GM18526 (cell line): ENCODE results near the gene ATRIP.

Experiments used
- POLR2A ChIP-seq: IDR thresholded peaks from 3 replicates; pipeline ENCODE4 v1.6.1; 2011; ENCODE audit not compliant: insufficient read length; ENCODE audit errors: extremely low read depth

ATRIP gene

GRCh38 chr3:48492461-48493202 lies 46.1 kb downstream of the ATRIP start:
- TF ChIP-seq POLR2A, result no peak

DNA sequence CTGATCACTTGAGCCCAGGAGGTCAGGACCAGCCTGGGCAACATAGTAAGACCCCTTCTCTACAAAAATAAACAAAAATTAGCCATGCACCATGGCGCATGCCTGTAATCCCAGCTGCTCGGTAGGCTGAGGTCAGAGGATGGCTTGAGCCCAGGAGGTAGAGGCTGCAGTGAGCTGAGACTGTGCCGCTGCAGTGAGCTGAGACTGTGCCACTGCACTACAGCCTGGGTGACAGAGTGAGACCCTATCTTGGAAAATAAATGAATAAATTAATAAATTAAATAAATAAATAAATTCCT lies 46.6 kb downstream of the ATRIP start:
- no peak for TF ChIP-seq POLR2A

DNA sequence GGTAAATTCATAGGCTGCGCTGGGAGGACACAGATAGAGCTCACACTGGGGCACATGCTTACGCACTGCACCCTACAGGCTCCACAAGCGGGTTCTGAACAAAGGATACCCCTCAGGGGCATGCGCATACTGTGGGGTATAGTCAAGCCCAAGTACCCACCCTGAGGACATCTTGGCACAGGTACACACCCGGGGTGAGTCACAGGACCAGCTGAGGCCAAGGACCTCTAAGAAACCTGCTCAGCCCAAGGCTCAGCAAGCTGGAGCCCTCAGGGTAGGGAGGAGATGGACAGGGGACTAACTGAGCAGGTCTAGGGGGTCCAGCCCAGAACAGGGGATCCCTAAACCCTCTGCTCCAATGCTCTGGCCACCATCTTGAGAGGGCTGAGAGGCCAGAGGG lies 54.1 kb downstream of the ATRIP start:
- no peak for TF ChIP-seq POLR2A

GRCh38 chr3:48501196-48501595 lies 54.7 kb downstream of the ATRIP start:
- TF ChIP-seq POLR2A, result no peak

DNA sequence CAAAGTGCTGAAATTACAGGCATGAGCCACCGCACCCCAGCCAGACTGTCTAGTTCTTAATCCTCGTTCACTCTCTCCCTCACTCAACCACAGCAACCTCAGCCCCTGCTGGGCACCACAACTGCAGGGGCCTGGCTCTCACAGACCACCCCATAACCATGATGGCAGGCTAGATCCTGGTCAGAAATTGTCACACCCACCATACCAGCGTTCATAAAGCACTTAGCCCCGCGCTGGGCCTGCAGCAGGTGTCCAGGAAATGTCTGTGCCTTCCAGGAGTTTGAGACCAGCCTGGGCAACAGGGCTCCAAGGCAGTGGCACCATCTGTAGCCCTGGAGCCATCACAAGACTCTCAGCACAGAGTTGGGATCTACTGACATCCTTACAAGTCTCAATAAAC lies 55.6 kb downstream of the ATRIP start:
- no peak for TF ChIP-seq POLR2A

GRCh38 chr3:48502728-48503168 lies 56.2 kb downstream of the ATRIP start:
- TF ChIP-seq POLR2A, result no peak

DNA sequence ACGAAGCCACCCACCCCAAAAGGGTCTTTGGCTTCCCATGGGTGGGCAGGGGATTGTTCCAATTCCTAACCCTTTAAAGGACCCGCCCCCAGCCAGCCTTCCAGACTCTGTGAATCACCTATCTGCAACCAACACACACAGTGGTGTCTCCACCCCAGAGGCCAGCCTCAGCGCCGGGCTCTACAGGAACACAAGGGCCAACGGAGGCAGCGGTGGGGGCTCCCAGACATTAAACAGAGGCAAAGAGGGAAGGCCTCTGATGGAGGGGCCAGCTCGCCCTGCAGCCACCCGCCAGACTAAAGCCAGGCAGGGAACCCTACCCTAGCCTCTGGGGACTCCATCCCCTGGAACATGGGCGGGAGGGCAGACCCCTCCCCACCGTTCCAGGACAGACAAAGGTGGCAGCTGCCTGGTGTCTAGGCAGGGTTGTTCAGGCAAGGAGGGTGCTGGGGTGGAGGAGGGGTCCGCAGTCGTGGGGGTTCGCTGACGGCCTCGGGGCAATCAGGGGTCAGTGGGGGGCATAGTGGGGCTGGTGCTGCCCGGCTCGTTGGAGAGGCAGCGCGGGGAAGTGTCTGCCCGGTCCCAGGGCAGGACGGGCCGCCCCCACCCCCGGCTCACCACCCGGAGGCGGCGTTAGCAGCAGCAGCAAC lies 57.0 kb downstream of the ATRIP start:
- no peak for TF ChIP-seq POLR2A

DNA sequence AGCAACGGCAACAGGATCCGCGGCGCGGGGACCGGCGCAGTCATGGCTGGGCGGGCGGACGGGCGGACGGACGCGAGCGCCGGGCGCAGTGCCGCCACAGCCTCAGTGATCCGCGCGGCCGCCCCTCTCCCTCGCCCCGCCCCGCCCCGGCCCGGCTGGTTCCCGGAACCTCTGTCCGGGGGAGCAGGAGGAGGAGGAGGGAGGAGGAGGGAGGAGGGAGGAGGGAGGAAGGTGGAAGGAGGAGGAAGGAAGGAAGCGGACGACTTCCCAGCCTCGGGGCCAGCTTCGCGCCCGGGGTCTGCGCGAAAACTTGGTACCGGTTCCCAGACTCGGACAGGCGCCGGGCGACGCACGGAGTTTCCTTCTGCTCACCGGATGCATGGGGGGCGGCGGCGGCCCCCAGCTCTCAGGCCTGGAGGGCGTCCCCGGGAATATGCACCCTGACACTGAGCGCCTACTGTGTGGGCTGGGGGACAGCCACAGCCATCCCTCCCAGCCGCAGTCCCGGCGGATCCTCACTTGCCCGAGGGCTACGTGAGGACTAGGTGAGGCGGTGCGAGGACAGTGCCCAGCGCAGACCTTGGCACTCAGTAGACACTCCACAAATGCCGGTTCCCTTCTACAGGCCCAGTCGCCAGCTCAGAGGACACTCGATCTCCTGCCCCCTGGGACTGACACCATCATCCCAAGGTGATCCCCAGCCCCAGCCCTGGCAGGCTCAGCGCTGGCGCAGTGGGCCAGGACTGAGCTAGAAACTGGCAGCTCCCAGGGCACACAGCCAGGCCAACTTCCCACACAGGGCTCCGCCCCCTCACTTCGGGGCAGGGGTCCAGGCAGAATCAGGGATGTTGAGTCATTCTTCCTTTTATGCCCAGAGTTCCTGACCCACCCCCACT lies 57.8 kb downstream of the ATRIP start, which contains the start of gene SHISA5:
Gene SHISA5 (minus strand): TSS at position 124 of the 896 bp plus-strand sequence. CDS start 80 bp downstream, at position 44.
- peak; percentile 59 for TF ChIP-seq POLR2A

DNA sequence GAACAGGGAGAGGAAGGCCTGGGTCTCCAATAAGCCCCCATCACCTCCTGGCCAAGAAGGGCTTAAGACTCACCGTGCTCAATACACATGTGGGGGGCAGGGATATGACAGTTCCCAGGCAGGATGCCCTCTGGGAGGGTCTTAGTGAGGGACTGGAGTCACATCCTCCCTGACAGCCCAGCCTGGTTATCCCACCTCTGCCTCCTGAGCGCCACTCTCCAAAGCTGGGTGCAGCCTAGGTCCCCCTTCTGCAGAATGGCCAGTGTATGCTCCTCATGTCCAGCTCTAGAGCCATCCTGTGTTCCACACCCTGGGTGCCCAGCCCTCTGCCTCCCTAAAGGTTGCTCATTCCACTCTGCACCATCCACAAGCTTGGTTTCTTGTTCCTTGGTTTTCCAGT lies 58.6 kb downstream of the ATRIP start:
- TF ChIP-seq POLR2A, result no peak

- TF ChIP-seq POLR2A, result no peak
Measured at GRCh38 chr3:48505968-48506504, 59.5 kb downstream of the ATRIP start.

GRCh38 chr3:48507256-48508061 lies 60.9 kb downstream of the ATRIP start:
- no peak for TF ChIP-seq POLR2A

- TF ChIP-seq POLR2A, result no peak
Measured at GRCh38 chr3:48511551-48511950, 65.0 kb downstream of the ATRIP start.

- no peak for TF ChIP-seq POLR2A
Measured at GRCh38 chr3:48514431-48515227, 68.1 kb downstream of the ATRIP start.
